IgD-negative memory B cell (primary cell): ENCODE results near the gene CACNA2D3. TPM values are rescaled to one million over a fixed set of nuclear protein-coding genes. Genes with fewer than 3 reads are reported as not detected.
"Not testable (repeated sequence)": the region's sequence is repeated elsewhere in the genome, so short reads cannot be mapped to it uniquely, and the experiment has no call there.

Source experiments
- H3K27ac Mint-ChIP-seq, 3 donors: one replicate each; pipeline ENCODE4 v1.8.0; 2020 to 2022; ENCODE audit warnings: mild to moderate bottlenecking in 3 of 3, mixed read lengths in 3 of 3, moderate library complexity in 1 of 3
- H3K27me3 Mint-ChIP-seq: one replicate; pipeline ENCODE4 v1.8.0; 2021; ENCODE audit warnings: mixed read lengths
- H3K36me3 Mint-ChIP-seq: one replicate; pipeline ENCODE4 v1.8.0; 2020; ENCODE audit warnings: mild to moderate bottlenecking, mixed read lengths
- H3K4me1 Mint-ChIP-seq, 3 donors: one replicate each; pipeline ENCODE4 v1.8.0; 2020 to 2022; ENCODE audit warnings: mixed read lengths in 3 of 3, mild to moderate bottlenecking in 1 of 3
- H3K4me3 Mint-ChIP-seq, 4 donors: one replicate each; pipeline ENCODE4 v1.8.0; 2020 to 2022; ENCODE audit warnings: mild to moderate bottlenecking in 4 of 4, mixed read lengths in 4 of 4, moderate library complexity in 3 of 4
- H3K9me3 Mint-ChIP-seq, 3 donors: one replicate each; pipeline ENCODE4 v1.8.0; 2020 to 2021; ENCODE audit warnings: mixed read lengths in 3 of 3, mild to moderate bottlenecking in 1 of 3
- polyA plus RNA-seq: library from polyadenylated mRNA; unstranded; fragments of 300-500 nt; fragmentation: Illumina TruSeq; gene quantifications from one replicate; pipeline ENCODE4 v1.2.3, GENCODE V29; 2021

Gene CACNA2D3
- polyA plus RNA-seq, 1 donor from 2014 or later, result not detected

DNA sequence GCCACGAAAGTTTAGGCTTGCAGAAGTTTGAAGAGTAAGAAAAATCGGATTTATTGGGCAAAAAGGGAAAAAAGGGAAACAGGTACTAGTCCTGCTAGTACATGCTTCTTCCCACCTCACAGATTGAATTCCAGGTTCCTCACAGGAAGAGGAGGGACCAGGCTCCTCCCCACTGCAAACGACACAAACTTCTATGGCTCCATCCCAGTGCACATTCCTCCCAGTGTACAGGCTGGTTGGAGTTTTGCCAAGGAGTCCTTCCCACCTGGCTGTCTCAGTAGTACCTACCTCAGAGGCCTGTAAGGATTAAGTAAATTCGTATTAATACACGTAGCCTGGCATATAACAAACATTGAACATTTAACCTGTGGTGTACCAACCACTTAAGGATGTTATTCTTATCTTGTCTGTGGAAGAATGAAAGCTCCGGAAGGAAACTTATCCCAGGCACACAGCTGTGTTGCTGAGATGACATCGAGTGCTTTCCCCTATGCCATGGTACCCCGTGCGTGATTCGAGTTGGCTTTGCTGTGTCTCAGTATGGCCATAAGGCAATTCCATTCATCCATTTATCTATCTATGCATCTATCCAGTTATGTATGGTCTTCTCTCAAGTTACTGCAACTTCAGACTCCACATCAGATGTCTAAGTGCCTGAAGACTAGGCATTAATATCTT lies 511.2 kb downstream of the CACNA2D3 start:
- Mint-ChIP-seq H3K9me3 (peaks cover 0 to 7% (median 3%) of the 10 kb centered on the region in 3 donors), H3K27me3 (peaks cover 3% of the 10 kb centered on the region), H3K4me3 (no peak overlapping the region), H3K4me1 (peaks cover 0 to under 1% (median 0%) of the 10 kb centered on the region in 3 donors), H3K27ac (no peak overlapping the region), H3K36me3 (no peaks in the 10 kb centered on the region)

DNA sequence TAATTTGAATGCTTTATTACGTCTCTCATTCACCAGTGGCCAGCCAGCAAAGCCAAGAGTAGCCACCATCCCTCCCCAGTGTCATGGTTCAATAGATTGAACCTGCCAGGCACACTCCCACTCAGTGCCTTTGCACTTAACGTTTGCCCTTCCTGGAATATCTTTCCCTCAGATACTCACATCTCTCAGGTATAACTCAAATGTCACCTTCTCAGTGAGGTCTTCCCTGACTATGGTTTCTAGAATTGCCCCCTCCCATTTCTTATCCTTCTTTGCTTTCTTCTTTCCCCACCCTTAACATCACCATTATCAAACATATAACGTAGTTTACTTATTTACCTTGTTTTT lies 511.7 kb downstream of the CACNA2D3 start:
- peaks cover 7% of the 10 kb centered on the region for H3K27me3 Mint-ChIP-seq
- no peak overlapping the region for H3K27ac Mint-ChIP-seq
- no peak overlapping the region for H3K4me3 Mint-ChIP-seq
- peaks cover 0 to 10% (median 3%) of the 10 kb centered on the region in 3 donors for H3K9me3 Mint-ChIP-seq
- H3K4me1 Mint-ChIP-seq, result peaks cover 0 to 3% (median 0%) of the 10 kb centered on the region in 3 donors
- no peaks in the 10 kb centered on the region for H3K36me3 Mint-ChIP-seq

DNA sequence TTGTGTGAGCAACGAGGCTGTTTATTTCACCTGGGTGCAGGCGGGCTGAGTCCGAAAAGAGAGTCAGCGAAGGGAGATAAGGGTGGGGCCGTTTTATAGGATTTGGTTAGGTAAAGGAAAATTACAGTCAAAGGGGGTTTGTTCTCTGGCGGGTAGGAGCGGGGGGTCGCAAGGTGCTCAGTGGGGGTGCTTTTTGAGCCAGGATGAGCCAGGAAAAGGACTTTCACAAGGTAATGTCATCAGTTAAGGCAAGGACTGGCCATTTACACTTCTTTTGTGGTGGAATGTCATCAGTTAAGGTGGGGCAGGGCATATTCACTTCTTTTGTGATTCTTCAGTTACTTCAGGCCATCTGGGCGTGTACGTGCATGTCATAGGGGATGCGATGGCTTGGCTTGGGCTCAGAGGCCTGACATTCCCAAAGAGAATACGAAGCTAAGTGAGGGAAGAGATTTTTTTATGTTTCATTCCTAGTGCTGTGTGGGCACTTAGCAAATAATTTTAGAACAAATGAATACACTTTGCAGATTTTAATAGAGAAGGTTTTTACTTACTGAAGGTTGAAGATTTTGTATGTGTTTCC lies 517.5 kb downstream of the CACNA2D3 start:
- H3K4me3 Mint-ChIP-seq, H3K27ac Mint-ChIP-seq, H3K27me3 Mint-ChIP-seq, H3K9me3 Mint-ChIP-seq, H3K36me3 Mint-ChIP-seq, H3K4me1 Mint-ChIP-seq: not testable (repeated sequence)

DNA sequence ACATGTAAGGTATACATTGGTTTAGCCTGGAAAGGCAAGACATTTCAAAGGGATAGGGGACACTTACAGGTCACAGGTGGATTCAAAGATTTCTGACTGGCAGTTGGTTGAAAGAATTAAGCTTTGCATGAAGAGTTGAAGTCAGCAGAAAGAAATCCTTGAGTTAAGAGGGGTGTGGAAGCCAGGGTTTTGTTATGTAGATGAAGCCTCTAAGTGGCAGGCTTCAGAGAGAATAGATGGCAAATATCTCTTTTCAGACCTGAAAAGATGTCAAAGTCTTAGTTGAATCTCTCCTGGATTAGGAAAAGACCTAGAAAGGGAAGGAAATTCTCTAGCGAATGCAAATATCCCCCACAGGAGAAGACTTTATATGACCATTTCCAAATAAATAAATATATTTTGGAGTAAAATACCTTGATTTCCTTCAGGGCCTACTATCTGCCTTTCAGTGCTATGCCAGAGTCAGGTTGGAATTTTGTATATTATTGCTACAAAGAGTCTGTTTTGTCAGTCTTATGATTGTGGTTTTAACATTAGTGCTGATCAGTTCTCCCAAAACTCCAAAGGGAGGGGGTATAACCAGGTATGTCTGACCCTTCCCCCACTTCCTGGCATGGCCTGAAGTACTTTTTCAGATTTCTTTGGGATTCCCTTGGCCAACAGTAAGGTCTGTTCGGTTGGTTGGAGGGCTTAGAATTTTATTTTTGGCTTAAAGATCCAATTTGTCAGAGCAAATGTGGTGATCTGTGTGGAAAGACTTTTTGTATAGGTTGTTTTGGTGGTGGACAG lies 519.1 kb downstream of the CACNA2D3 start:
- Mint-ChIP-seq H3K27me3 (peaks cover 10% of the 10 kb centered on the region), H3K36me3 (no peaks in the 10 kb centered on the region), H3K27ac (no peak overlapping the region), H3K9me3 (peaks cover 2 to 11% (median 5%) of the 10 kb centered on the region in 3 donors), H3K4me1 (peaks cover 0 to 3% (median 0%) of the 10 kb centered on the region in 3 donors), H3K4me3 (no peak overlapping the region)

DNA sequence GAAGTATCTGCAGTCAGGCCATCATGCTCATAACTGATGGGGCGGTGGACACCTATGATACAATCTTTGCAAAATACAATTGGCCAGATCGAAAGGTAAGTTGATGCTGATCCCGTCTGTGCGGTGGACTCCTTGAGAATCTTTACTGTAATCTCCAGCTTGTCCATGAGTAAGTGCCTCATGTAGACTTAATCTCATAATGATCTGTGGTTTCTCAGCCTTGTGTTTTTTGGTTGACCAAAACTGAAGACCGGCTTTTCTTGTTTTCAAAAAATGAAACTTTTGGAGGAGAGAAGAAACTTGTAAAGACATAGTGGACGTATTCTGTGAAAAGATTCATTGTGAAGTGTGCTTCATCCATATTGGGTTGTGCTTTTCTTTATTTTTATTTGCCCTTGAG lies 519.8 kb downstream of the CACNA2D3 start:
- H3K27me3 Mint-ChIP-seq, result peaks cover 10% of the 10 kb centered on the region
- peaks cover 2 to 11% (median 5%) of the 10 kb centered on the region in 3 donors for H3K9me3 Mint-ChIP-seq
- H3K27ac Mint-ChIP-seq, result no peak overlapping the region
- peaks cover 0 to 3% (median 0%) of the 10 kb centered on the region in 3 donors for H3K4me1 Mint-ChIP-seq
- H3K4me3 Mint-ChIP-seq, result no peak overlapping the region
- H3K36me3 Mint-ChIP-seq, result no peaks in the 10 kb centered on the region

DNA sequence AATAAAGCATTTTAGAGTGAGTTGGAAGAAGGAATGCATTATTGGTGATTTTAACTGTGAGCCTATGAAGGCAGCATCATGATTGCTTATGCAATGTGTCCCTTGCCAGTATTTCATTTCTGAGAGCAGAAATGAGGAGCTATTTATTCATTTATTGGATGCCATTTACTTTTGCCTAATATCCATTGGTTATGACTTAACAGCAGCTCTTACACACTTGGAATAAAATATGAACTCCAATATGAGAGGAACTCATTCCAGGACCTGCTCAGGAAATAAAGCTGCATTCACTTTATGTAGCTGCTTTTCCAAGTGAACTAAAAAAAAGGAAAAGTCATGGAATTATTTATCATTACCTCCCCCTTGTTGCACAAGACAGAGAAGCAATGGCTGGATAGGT lies 525.4 kb downstream of the CACNA2D3 start:
- no peaks in the 10 kb centered on the region for H3K36me3 Mint-ChIP-seq
- peaks cover 5% of the 10 kb centered on the region for H3K27me3 Mint-ChIP-seq
- peaks cover 0 to 10% (median 7%) of the 10 kb centered on the region in 3 donors for H3K9me3 Mint-ChIP-seq
- peaks cover 0 to 2% (median 2%) of the 10 kb centered on the region in 3 donors for H3K4me1 Mint-ChIP-seq
- no peak overlapping the region for H3K27ac Mint-ChIP-seq
- H3K4me3 Mint-ChIP-seq, result no peak overlapping the region

DNA sequence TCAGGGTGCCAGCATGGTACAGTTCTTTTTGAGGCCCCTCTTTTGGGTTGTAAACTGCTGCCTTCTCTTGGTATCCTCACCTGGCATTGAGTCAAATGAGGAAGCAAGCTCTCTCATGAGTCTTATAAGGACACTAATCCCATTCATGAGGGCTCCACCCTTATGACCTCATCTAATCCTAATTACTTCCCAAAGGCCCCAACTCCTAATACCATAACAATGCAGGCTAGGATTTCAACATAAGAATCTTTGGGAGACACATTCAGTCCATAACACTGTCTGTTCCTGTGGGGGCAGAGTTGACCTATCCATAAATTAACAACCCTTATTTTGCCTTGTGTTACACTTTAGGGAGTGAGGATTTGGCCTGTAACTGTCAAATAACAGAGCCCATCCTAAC lies 527.2 kb downstream of the CACNA2D3 start:
- H3K4me3 Mint-ChIP-seq, result no peak overlapping the region
- peaks cover 0 to 5% (median 5%) of the 10 kb centered on the region in 3 donors for H3K4me1 Mint-ChIP-seq
- H3K9me3 Mint-ChIP-seq, result peaks cover 0 to 10% (median 7%) of the 10 kb centered on the region in 3 donors
- peaks cover 5% of the 10 kb centered on the region for H3K27me3 Mint-ChIP-seq
- H3K36me3 Mint-ChIP-seq, result no peaks in the 10 kb centered on the region
- H3K27ac Mint-ChIP-seq, result no peak overlapping the region

DNA sequence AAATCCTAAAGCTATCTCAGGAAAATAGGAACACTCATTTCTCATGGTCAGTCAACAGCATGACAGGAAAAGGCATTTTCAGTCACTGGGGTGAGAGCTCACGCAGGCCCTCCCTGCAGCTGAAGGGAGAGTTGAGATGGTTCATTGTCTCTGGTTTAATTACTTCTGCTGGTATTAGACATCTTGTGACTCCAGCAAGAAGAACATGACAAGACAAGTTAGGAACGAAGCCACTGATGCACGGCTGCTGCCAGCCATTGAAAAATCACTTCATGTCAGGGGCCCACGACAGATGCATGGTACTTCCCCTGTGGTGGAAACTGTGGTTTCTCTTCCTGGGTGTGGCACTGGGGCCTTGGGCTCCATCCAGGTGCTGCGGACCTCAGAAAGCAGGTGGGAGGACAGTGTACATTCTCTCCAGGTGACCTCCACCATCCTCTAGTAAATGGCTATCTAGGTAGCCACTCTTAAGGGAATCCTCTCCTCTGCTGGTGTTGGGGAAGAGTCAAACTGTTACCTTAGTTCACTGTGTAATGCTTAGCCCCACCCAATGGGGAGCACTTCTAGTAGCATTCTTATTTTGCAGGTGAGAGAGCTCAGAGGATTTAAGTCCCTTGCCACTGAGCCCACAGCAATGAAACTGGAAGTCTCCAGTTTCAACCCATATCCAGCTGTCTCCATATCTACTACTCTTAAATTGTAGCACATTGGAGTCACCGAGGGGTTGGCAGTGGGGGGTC lies 531.3 kb downstream of the CACNA2D3 start:
- Mint-ChIP-seq H3K27ac (no peak overlapping the region), H3K4me1 (peaks cover 0 to 5% (median 5%) of the 10 kb centered on the region in 3 donors), H3K4me3 (peak overlapping the region in 1 of 4 donors; percentile 6)

DNA sequence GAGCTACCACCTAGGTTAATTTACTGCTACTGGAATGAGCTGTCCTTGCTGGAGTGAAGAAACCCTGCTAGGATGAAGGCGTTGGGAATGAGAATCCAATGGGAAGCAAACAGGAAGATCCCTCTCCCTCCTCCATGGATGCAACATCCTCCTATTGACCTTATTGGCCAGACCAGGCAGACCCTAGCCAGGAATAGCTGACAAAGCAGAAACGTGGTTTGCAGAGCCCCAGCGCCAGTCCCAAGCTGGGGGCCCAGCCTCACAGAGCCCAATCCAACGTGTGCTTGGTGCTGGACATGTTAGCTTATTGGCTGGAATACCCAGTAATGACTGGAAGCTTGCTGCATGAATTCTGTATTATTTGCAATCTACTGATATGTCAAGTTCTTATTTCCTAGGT lies 532.4 kb downstream of the CACNA2D3 start:
- Mint-ChIP-seq H3K27me3 (peaks cover 5% of the 10 kb centered on the region), H3K36me3 (no peaks in the 10 kb centered on the region), H3K27ac (no peak overlapping the region), H3K9me3 (peaks cover 2 to 10% (median 3%) of the 10 kb centered on the region in 3 donors), H3K4me1 (peaks cover 0 to 5% (median 5%) of the 10 kb centered on the region in 3 donors), H3K4me3 (no peak overlapping the region)

More for the DNA sequence above, 531.3 kb downstream of the CACNA2D3 start:
- peaks cover 5% of the 10 kb centered on the region for H3K27me3 Mint-ChIP-seq
- H3K36me3 Mint-ChIP-seq, result no peaks in the 10 kb centered on the region
- H3K9me3 Mint-ChIP-seq, result peaks cover 3 to 6% (median 5%) of the 10 kb centered on the region in 3 donors

DNA sequence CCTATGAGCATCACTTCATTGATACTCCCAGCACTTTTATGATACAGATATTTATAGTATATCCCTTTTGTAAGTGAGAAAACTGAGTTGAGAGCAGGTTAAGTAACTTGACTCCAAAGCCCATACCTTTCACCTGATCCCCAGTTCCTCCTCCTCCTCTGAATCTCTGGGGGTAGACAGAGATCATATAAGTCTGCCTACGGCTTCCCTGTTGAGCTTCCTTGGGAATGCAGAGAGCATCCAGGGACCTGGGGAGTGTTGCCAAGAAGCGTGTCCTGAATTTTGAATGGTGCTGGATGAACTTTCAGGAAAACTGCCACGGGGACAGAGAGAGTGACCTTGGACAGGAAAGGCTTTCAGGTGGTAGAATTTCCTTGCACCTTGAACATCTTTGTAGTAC lies 537.0 kb downstream of the CACNA2D3 start:
- Mint-ChIP-seq H3K27ac (no peak overlapping the region), H3K27me3 (no peaks in the 10 kb centered on the region), H3K4me1 (no peaks in the 10 kb centered on the region), H3K36me3 (no peaks in the 10 kb centered on the region), H3K4me3 (no peak overlapping the region), H3K9me3 (peaks cover 0 to 7% (median 3%) of the 10 kb centered on the region in 3 donors)

DNA sequence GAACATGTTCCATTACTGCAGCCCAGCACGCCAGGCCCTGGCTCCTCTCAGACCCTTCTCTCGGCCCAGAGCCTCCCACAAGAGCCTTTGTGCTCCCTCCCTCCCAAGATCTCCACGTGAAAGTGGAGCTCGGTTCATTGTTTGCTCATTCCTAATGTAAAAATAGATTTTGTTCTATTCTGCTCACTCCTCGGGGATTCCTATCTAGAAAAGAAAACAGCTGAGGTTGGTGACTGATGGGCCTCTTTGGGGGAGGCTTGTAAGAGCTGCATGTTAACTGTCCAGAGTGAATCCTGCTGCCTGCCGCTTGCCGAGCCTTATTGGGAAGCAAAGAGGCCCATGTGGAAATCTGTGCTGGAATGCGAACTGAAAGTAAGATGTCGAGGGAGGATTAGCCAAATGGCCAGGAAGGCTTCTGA lies 538.4 kb downstream of the CACNA2D3 start:
- H3K4me3 Mint-ChIP-seq, result no peak overlapping the region
- peaks cover 2 to 7% (median 3%) of the 10 kb centered on the region in 3 donors for H3K9me3 Mint-ChIP-seq
- no peaks in the 10 kb centered on the region for H3K36me3 Mint-ChIP-seq
- no peak overlapping the region for H3K27ac Mint-ChIP-seq
- H3K4me1 Mint-ChIP-seq, result no peaks in the 10 kb centered on the region
- H3K27me3 Mint-ChIP-seq, result no peaks in the 10 kb centered on the region

DNA sequence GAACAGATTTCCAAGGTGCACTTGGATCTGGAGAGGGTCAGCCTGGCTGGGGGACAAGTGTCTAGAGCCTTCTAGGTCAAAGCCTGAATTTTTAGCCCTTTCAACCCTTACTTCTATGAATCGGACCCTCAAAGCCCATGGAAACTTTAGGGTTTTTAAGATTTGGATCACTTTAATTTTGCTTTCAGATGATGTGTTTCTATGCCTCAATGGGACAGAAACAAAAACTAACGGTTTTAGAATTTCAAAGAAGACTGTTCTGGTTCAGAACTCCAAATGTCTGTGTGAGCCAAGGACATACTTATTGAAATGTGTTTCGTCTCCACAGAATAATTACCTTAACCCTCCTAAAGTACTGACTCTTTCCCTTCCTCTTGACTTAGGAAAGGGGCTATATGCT lies 538.8 kb downstream of the CACNA2D3 start:
- no peak overlapping the region for H3K27ac Mint-ChIP-seq
- no peak overlapping the region for H3K4me3 Mint-ChIP-seq
- no peaks in the 10 kb centered on the region for H3K27me3 Mint-ChIP-seq
- H3K9me3 Mint-ChIP-seq, result peaks cover 2 to 7% (median 3%) of the 10 kb centered on the region in 3 donors
- no peaks in the 10 kb centered on the region for H3K4me1 Mint-ChIP-seq
- no peaks in the 10 kb centered on the region for H3K36me3 Mint-ChIP-seq

DNA sequence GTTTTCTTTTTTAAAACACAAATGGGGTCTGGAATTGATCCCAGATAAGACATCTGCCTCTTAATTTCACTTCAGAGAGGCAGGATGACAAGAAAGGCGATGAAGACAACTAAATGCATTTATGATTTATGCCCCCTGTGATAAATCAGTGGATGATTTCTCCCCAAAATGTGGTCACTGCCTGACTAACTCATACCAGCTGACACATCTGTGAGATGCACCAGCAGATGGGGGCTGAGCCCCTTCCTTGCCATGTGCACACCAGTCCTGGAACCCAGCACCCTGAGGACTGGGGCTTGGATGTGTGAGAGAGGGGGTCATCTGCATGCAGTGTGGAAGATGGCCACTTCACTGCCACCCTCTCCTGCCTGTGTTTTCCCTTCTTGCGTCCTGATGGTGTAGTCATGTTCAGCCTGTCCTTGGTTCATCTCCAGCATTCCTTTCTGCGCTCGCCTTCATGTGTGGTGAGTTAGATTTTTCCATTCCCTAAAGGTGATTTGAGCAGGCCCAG lies 541.2 kb downstream of the CACNA2D3 start:
- H3K4me3 Mint-ChIP-seq, result no peak overlapping the region
- no peak overlapping the region for H3K27ac Mint-ChIP-seq
- peaks cover 0 to 7% (median 2%) of the 10 kb centered on the region in 3 donors for H3K9me3 Mint-ChIP-seq
- H3K36me3 Mint-ChIP-seq, result no peaks in the 10 kb centered on the region
- H3K27me3 Mint-ChIP-seq, result no peaks in the 10 kb centered on the region
- H3K4me1 Mint-ChIP-seq, result no peaks in the 10 kb centered on the region

DNA sequence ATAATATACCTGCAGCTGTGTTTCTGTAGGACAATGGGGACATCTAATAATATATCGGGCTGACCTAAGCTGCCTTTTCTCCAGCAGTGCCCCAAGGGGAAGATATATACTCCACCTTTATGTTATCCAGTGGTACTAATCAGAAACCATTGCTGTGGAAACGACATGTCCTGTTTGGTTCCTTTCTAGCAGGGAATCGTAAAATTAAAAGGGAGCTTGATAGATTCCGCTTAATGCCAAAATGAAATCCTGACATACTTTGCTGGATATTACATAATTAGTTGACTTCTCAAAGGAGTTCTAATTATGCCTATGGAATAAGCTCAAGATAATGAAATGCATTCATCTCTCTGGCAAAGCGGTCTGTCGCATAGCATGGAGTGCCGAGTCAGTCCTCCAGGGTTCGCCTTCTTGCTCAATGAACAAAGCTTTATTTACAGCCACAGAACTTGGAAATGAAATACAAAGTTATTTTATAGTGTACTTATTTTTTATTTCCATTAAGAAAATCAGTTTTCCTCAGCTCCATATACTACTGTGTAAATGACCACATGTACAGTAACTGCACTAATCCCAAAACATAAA lies 542.8 kb downstream of the CACNA2D3 start:
- Mint-ChIP-seq H3K27me3 (no peaks in the 10 kb centered on the region), H3K36me3 (no peaks in the 10 kb centered on the region), H3K9me3 (peaks cover 0 to 2% (median 2%) of the 10 kb centered on the region in 3 donors), H3K4me3 (no peak overlapping the region), H3K4me1 (no peaks in the 10 kb centered on the region), H3K27ac (no peak overlapping the region)
